NB4 (cell line): ENCODE results near the gene ACOX1.
A peak's percentile ranks its signal among the peaks of the same experiment; 100 is the strongest.

ENCODE experiments used
- DNase-seq: peaks from one replicate; pipeline ENCODE4 v3.0.0; 2010; ENCODE audit warnings: low read depth
- H3K4me3 ChIP-seq: one replicate; pipeline ENCODE4 v1.5.1; 2011; ENCODE audit warnings: mild to moderate bottlenecking, low read depth, low read length, moderate library complexity
- MYC ChIP-seq: IDR thresholded peaks from 2 replicates; pipeline ENCODE4 v1.6.1; 2011; ENCODE audit warnings: low read depth, low read length
- POLR2A ChIP-seq: IDR thresholded peaks from 2 replicates; pipeline ENCODE4 v1.6.1; 2011; ENCODE audit warnings: mild to moderate bottlenecking; ENCODE audit not compliant: insufficient read length; ENCODE audit errors: extremely low read depth
- TF ChIP-seq, protein P1 (sequence below): IDR thresholded peaks from one replicate; pipeline ENCODE4 v1.5.1; 2012; ENCODE audit warnings: low read depth, low read length
- TF ChIP-seq, protein P2 (sequence below): IDR thresholded peaks from 2 replicates; pipeline ENCODE4 v1.6.1; 2011; ENCODE audit warnings: low read depth, low read length

ACOX1 gene

DNA sequence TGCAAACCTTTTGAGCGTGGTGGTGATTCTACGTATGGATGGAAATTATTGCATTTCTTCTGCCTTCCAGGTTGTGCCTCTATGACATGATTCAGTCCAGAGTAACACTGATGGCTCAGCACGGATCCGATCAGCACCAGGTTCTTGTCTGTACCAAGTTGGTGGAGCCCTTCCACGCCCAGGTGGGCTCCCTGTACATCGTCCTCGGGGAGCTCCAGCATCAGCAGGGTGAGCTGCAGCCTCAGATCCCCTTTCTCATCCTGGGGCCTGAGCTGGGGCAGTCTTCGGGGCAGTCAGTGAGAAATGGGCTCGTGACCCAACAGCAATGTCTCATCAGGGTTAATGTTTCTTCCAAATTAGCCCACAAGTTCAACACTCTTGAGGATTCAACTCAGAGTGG lies 12.4 kb upstream of the ACOX1 start:
- TF ChIP-seq, protein P1, sequence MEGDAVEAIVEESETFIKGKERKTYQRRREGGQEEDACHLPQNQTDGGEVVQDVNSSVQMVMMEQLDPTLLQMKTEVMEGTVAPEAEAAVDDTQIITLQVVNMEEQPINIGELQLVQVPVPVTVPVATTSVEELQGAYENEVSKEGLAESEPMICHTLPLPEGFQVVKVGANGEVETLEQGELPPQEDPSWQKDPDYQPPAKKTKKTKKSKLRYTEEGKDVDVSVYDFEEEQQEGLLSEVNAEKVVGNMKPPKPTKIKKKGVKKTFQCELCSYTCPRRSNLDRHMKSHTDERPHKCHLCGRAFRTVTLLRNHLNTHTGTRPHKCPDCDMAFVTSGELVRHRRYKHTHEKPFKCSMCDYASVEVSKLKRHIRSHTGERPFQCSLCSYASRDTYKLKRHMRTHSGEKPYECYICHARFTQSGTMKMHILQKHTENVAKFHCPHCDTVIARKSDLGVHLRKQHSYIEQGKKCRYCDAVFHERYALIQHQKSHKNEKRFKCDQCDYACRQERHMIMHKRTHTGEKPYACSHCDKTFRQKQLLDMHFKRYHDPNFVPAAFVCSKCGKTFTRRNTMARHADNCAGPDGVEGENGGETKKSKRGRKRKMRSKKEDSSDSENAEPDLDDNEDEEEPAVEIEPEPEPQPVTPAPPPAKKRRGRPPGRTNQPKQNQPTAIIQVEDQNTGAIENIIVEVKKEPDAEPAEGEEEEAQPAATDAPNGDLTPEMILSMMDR = no peak
- TF ChIP-seq MYC (no peak), POLR2A (no peak)
- TF ChIP-seq, protein P2, sequence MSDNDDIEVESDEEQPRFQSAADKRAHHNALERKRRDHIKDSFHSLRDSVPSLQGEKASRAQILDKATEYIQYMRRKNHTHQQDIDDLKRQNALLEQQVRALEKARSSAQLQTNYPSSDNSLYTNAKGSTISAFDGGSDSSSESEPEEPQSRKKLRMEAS = no peak
- no peak overlapping the region for H3K4me3 ChIP-seq
- DNase-seq = no peak

DNA sequence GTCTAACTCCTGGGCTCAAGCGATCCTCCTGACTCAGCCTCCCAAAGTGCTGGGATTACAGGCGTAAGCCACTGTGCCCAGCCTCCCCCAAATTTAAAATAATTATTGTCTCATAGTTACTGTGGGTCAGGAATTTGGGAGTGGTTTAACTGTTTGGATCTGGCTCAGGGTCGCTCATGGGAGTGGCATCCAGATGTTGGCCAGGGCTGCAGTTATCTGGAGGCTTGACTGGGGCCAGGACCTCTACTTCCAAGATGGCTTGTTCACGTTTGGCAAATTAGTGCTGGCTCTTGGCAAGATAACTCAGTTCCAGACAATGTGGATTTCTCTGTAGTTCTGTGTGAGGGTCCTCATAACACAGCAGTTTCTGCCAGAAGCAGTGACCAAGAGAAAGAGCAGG lies 8.1 kb upstream of the ACOX1 start:
- no peak overlapping the region for H3K4me3 ChIP-seq
- TF ChIP-seq, protein P1 = no peak
- no peak for DNase-seq

DNA sequence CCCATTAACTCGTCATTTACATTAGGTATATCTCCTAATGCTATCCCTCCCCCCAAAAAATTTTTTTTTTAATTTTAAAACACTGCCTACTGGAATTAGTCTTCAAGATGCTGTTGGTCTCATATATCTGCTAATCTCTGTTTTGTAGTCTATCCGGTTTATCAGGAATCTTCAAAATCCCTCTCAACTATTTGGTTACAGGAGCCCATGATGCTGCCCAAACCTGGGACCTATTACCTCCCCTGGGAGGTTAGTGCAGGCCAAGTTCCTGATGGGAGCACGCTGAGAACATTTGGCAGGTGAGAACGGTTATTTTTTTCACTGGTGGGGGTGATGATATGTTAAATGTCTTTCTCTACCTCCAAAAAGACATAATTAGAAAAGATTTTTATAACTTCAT lies 7.0 kb upstream of the ACOX1 start:
- TF ChIP-seq POLR2A = no peak
- TF ChIP-seq MYC = no peak
- TF ChIP-seq, protein P2 = no peak
- TF ChIP-seq, protein P1 = no peak
- no peak overlapping the region for H3K4me3 ChIP-seq
- no peak for DNase-seq

DNA sequence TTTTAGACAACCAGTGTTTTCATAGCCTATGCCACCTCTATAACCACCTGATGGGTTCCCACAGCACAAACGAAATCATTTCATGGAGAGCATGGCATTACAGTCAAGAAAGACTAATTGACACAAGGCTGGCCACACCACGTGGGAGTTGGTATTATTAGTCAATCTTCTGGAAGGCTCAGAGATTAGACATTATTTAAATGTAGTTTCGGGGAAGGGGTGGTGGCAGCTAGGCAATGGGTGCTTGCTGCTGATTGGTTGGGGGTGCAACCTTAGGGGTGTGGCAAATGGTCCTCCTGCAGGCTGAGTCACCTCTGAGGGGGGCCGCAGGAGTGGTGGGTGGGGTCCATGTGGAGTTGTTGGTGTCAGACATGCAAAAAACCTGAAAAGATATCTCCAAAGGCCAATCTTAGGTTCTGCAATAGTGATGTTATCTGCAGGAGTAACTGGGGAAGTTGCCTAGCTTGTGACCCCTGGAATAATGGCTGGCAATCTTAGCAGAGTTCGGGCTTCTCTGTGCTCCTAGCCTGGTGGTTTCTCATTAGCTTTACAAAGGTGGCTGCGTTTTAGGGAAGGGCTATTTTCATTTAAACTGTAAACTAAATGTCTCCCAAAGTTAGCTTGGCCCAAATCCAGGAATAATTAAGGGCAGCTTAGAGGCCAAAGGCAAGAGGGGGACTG lies 4.7 kb upstream of the ACOX1 start:
- peak overlapping the region; percentile 21 for H3K4me3 ChIP-seq
- peak; percentile 93 for DNase-seq
- TF ChIP-seq, protein P2 = peak; percentile 87
- no peak for TF ChIP-seq POLR2A
- TF ChIP-seq, protein P1 = no peak
- no peak for TF ChIP-seq MYC

DNA sequence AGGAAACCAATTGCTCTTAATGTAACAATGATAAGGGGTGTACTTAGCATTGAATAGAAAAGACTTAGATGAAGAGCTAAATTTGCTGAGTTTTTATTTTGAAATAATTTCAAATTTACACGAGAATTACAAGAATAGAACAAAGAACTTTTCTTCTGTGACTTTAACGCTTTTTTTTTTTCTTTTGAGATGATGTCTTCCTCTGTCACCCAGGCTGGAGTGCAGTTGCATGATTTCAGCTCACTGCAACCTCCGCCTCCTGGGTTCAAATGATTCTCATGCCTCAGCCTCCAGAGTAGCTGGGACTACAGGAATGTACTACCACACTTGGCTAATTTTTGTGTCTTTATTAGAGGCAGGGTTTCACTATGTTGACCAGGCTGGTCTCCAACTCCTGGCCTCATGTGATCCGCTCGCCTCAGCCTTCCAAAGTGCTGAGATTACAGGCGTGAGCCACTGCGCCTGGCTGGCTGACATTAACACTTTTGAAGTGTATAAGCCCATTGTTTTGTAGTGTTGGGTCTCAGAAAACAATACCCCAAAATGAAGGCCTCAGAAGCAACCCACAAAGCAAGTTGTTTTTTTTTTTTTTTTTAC lies 2.2 kb upstream of the ACOX1 start:
- H3K4me3 ChIP-seq = no peak overlapping the region
- no peak for DNase-seq
- TF ChIP-seq, protein P2 = no peak
- TF ChIP-seq POLR2A = no peak
- TF ChIP-seq MYC = no peak
- TF ChIP-seq, protein P1 = no peak
